ENCODE data around the gene RAB25.
"Not testable (repeated sequence)": the region's sequence is repeated elsewhere in the genome, so short reads cannot be mapped to it uniquely, and the experiment has no call there.

The RAB25 gene

GRCh38 chr1:156021954-156022353, 39.0 kb upstream of the RAB25 start:
- TF ChIP-seq CTCF (IDR thresholded peaks at IDR 0.05; ENCODE audit: low read depth, low read length) = no peak
- H3K4me3 ChIP-seq (ENCODE audit: low read depth, low read length) = no peak overlapping the region

GRCh38 chr1:156024801-156025200, 36.2 kb upstream of the RAB25 start:
- no peak overlapping the region for H3K4me3 ChIP-seq (ENCODE audit: low read depth, low read length)
- TF ChIP-seq CTCF (IDR thresholded peaks at IDR 0.05; ENCODE audit: low read depth, low read length) = no peak

- TF ChIP-seq CTCF (IDR thresholded peaks at IDR 0.05; ENCODE audit: low read depth, low read length) = peak; percentile 31; the same call in 1 of the 2 replicates
- H3K4me3 ChIP-seq (ENCODE audit: low read depth, low read length) = no peak overlapping the region
Measured at GRCh38 chr1:156025876-156026275, 35.1 kb upstream of the RAB25 start.

GRCh38 chr1:156026588-156026987, 34.4 kb upstream of the RAB25 start:
- H3K4me3 ChIP-seq (ENCODE audit: low read depth, low read length) = no peak overlapping the region
- TF ChIP-seq CTCF (IDR thresholded peaks at IDR 0.05; ENCODE audit: low read depth, low read length) = no peak

GRCh38 chr1:156033011-156033410, 27.9 kb upstream of the RAB25 start:
- no peak for TF ChIP-seq CTCF (IDR thresholded peaks at IDR 0.05; ENCODE audit: low read depth, low read length)
- H3K4me3 ChIP-seq (ENCODE audit: low read depth, low read length) = no peak overlapping the region

- H3K4me3 ChIP-seq (ENCODE audit: low read depth, low read length) = not testable (repeated sequence)
Measured at GRCh38 chr1:156034991-156035390, 26.0 kb upstream of the RAB25 start.

- TF ChIP-seq CTCF (IDR thresholded peaks at IDR 0.05; ENCODE audit: low read depth, low read length) = no peak
- H3K4me3 ChIP-seq (ENCODE audit: low read depth, low read length) = no peak overlapping the region
Measured at GRCh38 chr1:156042828-156043227, 18.1 kb upstream of the RAB25 start.

GRCh38 chr1:156045076-156045475, 15.9 kb upstream of the RAB25 start:
- H3K4me3 ChIP-seq (ENCODE audit: low read depth, low read length) = no peak overlapping the region
- no peak for TF ChIP-seq CTCF (IDR thresholded peaks at IDR 0.05; ENCODE audit: low read depth, low read length)
